Measurements from ENCODE around the gene STRADB. TPM values are rescaled to one million over a fixed set of nuclear protein-coding genes. Genes with fewer than 3 reads are reported as not detected.

The STRADB gene
- total RNA-seq, 1 experiment from 2014 or later: 17.4 TPM

DNA sequence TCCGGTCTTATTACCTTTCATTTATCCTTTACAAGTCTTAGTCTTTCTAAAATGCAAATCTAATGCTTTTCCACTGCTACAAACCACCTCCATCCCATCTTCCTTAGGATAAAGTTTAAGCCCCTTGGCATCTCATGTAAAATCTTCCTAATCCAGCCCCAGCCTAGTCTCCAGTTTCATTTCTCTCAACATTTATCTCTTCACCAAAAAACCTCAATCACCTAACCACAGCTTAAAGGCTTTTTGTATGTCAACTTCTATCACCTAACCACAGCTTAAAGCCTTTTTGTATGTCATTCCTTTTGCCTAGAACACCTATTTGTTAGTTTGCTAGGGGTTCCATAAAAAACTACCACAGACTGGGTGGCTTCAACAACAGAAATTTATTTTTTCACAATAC lies 4.5 kb upstream of the STRADB start:
- DNase-seq (ENCODE audit: low read depth, low spot score): no peak
- POLR2A ChIA-PET: no interaction called here

DNA sequence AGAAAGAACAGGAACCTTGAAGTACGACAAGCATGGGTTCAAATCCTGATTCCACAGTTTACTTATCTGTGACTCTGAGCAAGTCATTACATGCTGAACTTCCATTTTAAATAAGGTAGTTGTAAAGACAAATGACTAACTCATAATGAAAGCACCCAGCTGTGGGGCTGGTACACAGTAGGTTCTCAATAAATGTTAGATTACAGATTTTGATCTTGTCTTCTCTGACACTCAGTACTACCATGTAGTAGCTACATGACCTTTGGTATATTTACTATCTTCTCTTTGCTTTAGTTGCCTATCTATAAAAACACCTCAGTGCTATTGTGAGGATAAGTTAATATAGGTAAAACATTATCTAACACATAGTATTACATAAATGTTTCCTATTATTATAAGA lies 3.5 kb upstream of the STRADB start:
- TF ChIP-seq JUND (IDR thresholded peaks at IDR 0.05): no peak
- TF ChIP-seq CEBPB (IDR thresholded peaks at IDR 0.05; ENCODE audit: low read depth): no peak
- no peak for TF ChIP-seq POLR2AphosphoS5 (IDR thresholded peaks at IDR 0.05; ENCODE audit: low read depth, low read length)
- TF ChIP-seq YY1 (IDR thresholded peaks at IDR 0.05; ENCODE audit: extremely low read depth, insufficient replicate concordance, low read depth, low read length): no peak
- TF ChIP-seq, protein P1, sequence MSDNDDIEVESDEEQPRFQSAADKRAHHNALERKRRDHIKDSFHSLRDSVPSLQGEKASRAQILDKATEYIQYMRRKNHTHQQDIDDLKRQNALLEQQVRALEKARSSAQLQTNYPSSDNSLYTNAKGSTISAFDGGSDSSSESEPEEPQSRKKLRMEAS (IDR thresholded peaks at IDR 0.05): no peak
- TF ChIP-seq EZH2phosphoT487 (IDR thresholded peaks at IDR 0.05; ENCODE audit: borderline replicate concordance): no peak
- no peak for TF ChIP-seq ELF1 (IDR thresholded peaks at IDR 0.05; ENCODE audit: borderline replicate concordance, low read depth)
- no peak for TF ChIP-seq ZFX (IDR thresholded peaks at IDR 0.05)
- TF ChIP-seq, protein P2, sequence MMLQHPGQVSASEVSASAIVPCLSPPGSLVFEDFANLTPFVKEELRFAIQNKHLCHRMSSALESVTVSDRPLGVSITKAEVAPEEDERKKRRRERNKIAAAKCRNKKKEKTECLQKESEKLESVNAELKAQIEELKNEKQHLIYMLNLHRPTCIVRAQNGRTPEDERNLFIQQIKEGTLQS (IDR thresholded peaks at IDR 0.05): no peak
- BruUV-seq (replicated peaks): no TSS peak
- H4K20me1 ChIP-seq (ENCODE audit: insufficient read depth): no peaks in the 10 kb centered on the region
- no peak overlapping the region for H3K27ac ChIP-seq (ENCODE audit: low read depth, low read length)
- ChIA-PET RAD21 (ENCODE audit: low non-redundant PET in 1 of 2, low total read pairs in 2 of 2, uncharacterized antibody in 2 of 2, unreplicated experiment in 2 of 2) (no interaction called here), POLR2A (no interaction called here), CTCF (no interaction called here)
- H3K9me2 ChIP-seq (ENCODE audit: insufficient read depth): no peaks in the 10 kb centered on the region
- H3K79me2 ChIP-seq (ENCODE audit: insufficient read depth, low read length): peaks cover 7% of the 10 kb centered on the region; the same call in 1 of the 2 replicates
- H3K4me2 ChIP-seq (ENCODE audit: low read length): no peak overlapping the region
- H2AFZ ChIP-seq (ENCODE audit: low read depth, low read length, poor library complexity, severe bottlenecking): no peak overlapping the region
- ATAC-seq (no peak), DNase-seq (ENCODE audit: low read depth, low spot score) (no peak)
- H3K36me3 ChIP-seq (ENCODE audit: control insufficient read depth in 1 of 2, insufficient read depth in 2 of 2, low read length in 2 of 2): no peaks in the 10 kb centered on the region
- intact Hi-C loops (cut with micrococcal nuclease): no loop called here
- H3K4me3 ChIP-seq (replicated peaks in 1 of 2; ENCODE audit: low read depth in 1 of 2, low read length in 2 of 2): no peak overlapping the region
- H3K4me1 ChIP-seq (ENCODE audit: control insufficient read depth in 1 of 2, insufficient read depth in 2 of 2, low read length in 2 of 2): peaks cover 10 to 22% of the 10 kb centered on the region in 2 experiments
- H3K9ac ChIP-seq (ENCODE audit: low read length): no peak overlapping the region
- no peaks in the 10 kb centered on the region for H3K27me3 ChIP-seq (ENCODE audit: insufficient read depth, low read length)
- no peaks in the 10 kb centered on the region for H3K9me3 ChIP-seq (ENCODE audit: control insufficient read depth in 1 of 2, insufficient read depth in 1 of 2, low read depth in 1 of 2, low read length in 2 of 2)

More for the DNA sequence above, 4.5 kb upstream of the STRADB start:
- Histone ChIP-seq H3K4me2 (ENCODE audit: low read length) (no peak overlapping the region), H3K36me3 (ENCODE audit: control insufficient read depth in 1 of 2, insufficient read depth in 2 of 2, low read length in 2 of 2) (no peaks in the 10 kb centered on the region), H2AFZ (ENCODE audit: low read depth, low read length, poor library complexity, severe bottlenecking) (no peak overlapping the region), H3K79me2 (ENCODE audit: insufficient read depth, low read length) (peaks cover 7% of the 10 kb centered on the region; the same call in 1 of the 2 replicates), H3K27ac (ENCODE audit: low read depth, low read length) (no peak overlapping the region), H3K9me3 (ENCODE audit: control insufficient read depth in 1 of 2, insufficient read depth in 1 of 2, low read depth in 1 of 2, low read length in 2 of 2) (no peaks in the 10 kb centered on the region), H3K27me3 (ENCODE audit: insufficient read depth, low read length) (no peaks in the 10 kb centered on the region), H3K9ac (ENCODE audit: low read length) (no peak overlapping the region), H3K4me1 (ENCODE audit: control insufficient read depth in 1 of 2, insufficient read depth in 2 of 2, low read length in 2 of 2) (peaks cover 10 to 17% of the 10 kb centered on the region in 2 experiments), H3K9me2 (ENCODE audit: insufficient read depth) (no peaks in the 10 kb centered on the region), H3K4me3 (replicated peaks in 1 of 2; ENCODE audit: low read depth in 1 of 2, low read length in 2 of 2) (no peak overlapping the region), H4K20me1 (ENCODE audit: insufficient read depth) (no peaks in the 10 kb centered on the region)
- BruUV-seq (replicated peaks): no TSS peak
- CTCF ChIA-PET: no interaction called here
- RAD21 ChIA-PET (ENCODE audit: low non-redundant PET in 1 of 2, low total read pairs in 2 of 2, uncharacterized antibody in 2 of 2, unreplicated experiment in 2 of 2): no interaction called here
- TF ChIP-seq TCF7L2 (IDR thresholded peaks at IDR 0.05; ENCODE audit: borderline replicate concordance, extremely low read depth, insufficient read depth, insufficient read length): no peak
- TF ChIP-seq JUND (IDR thresholded peaks at IDR 0.05): no peak
- TF ChIP-seq, protein P3, sequence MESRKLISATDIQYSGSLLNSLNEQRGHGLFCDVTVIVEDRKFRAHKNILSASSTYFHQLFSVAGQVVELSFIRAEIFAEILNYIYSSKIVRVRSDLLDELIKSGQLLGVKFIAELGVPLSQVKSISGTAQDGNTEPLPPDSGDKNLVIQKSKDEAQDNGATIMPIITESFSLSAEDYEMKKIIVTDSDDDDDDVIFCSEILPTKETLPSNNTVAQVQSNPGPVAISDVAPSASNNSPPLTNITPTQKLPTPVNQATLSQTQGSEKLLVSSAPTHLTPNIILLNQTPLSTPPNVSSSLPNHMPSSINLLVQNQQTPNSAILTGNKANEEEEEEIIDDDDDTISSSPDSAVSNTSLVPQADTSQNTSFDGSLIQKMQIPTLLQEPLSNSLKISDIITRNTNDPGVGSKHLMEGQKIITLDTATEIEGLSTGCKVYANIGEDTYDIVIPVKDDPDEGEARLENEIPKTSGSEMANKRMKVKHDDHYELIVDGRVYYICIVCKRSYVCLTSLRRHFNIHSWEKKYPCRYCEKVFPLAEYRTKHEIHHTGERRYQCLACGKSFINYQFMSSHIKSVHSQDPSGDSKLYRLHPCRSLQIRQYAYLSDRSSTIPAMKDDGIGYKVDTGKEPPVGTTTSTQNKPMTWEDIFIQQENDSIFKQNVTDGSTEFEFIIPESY (IDR thresholded peaks at IDR 0.05; ENCODE audit: extremely low read depth, insufficient replicate concordance, low read length): no peak
- TF ChIP-seq EZH2phosphoT487 (IDR thresholded peaks at IDR 0.05; ENCODE audit: borderline replicate concordance): no peak
- TF ChIP-seq CBX3 (IDR thresholded peaks at IDR 0.05; ENCODE audit: low read depth): no peak
- no peak for ATAC-seq
- intact Hi-C loops (cut with micrococcal nuclease): no loop called here

All from HCT116 (cell line).